ENCODE results near the gene MYO9A. TPM values are rescaled to one million over a fixed set of nuclear protein-coding genes. Genes with fewer than 3 reads are reported as not detected.

The MYO9A gene
- total RNA-seq, 4 donors from 2014 or later, result 53.2 to 72.7 (median 57.2) TPM

GRCh38 chr15:71937650-71938311, 180.2 kb downstream of the MYO9A start:
- TF ChIP-seq CTCF (IDR thresholded peaks at IDR 0.05; ENCODE audit: low read depth), result no peak

- TF ChIP-seq CTCF (IDR thresholded peaks at IDR 0.05; ENCODE audit: low read depth), result no peak
Observed at GRCh38 chr15:71934446-71934845, 183.5 kb downstream of the MYO9A start.

- no peak for TF ChIP-seq CTCF (IDR thresholded peaks at IDR 0.05; ENCODE audit: low read depth)
Observed at GRCh38 chr15:71932689-71933088, 185.3 kb downstream of the MYO9A start.

GRCh38 chr15:71931261-71931660, 186.7 kb downstream of the MYO9A start:
- no peak for TF ChIP-seq CTCF (IDR thresholded peaks at IDR 0.05; ENCODE audit: low read depth)

GRCh38 chr15:71925145-71925544, 192.8 kb downstream of the MYO9A start:
- TF ChIP-seq CTCF (IDR thresholded peaks at IDR 0.05; ENCODE audit: low read depth), result no peak

GRCh38 chr15:71921191-71921590, 196.8 kb downstream of the MYO9A start:
- no peak for TF ChIP-seq CTCF (IDR thresholded peaks at IDR 0.05; ENCODE audit: low read depth)

- TF ChIP-seq CTCF (IDR thresholded peaks at IDR 0.05; ENCODE audit: low read depth), result no peak
Observed at GRCh38 chr15:71920573-71920972, 197.4 kb downstream of the MYO9A start.

All from subcutaneous adipose tissue (tissue), 4 donors.